SK-N-MC (cell line): ENCODE measurements around the gene AK6.

ENCODE experiments used
- DNase-seq: peaks from one replicate; pipeline ENCODE4 v3.0.0-alpha.2; 2011; ENCODE audit warnings: low read depth, low spot score
- H3K27ac ChIP-seq: fragments of 200-600 bp; sonication (generic); 2 replicates; pipeline ENCODE4 v1.5.1; 2016; ENCODE audit warnings: mixed run types
- H3K36me3 ChIP-seq: fragments of 200-600 bp; sonication (generic); 2 replicates; pipeline ENCODE4 v1.6.1; 2017; ENCODE audit warnings: antibody characterized with exemption, low read length, mixed read lengths; ENCODE audit not compliant: insufficient read depth
- H3K4me3 ChIP-seq: fragments of 200-600 bp; sonication (generic); 2 replicates; pipeline ENCODE4 v1.5.1; 2016
- H3K9ac ChIP-seq: fragments of 200-600 bp; sonication (generic); 2 replicates; pipeline ENCODE4 v1.8.0; 2017; ENCODE audit warnings: mixed run types, mixed read lengths; ENCODE audit not compliant: insufficient read length
- H3K9me3 ChIP-seq: fragments of 200-600 bp; sonication (generic); 2 replicates; pipeline ENCODE4 v1.6.1; 2017; ENCODE audit warnings: low read depth, mild to moderate bottlenecking, antibody characterized with exemption, low read length, moderate library complexity, mixed read lengths
- EZH2 ChIP-seq: fragments of 200-600 bp; sonication (generic); IDR thresholded peaks from one replicate; pipeline ENCODE4 v1.6.1; 2017; ENCODE audit warnings: antibody characterized with exemption
- FOXP2 ChIP-seq: optimal IDR thresholded peaks from 2 replicates; pipeline ENCODE3; 2011; ENCODE audit warnings: mild to moderate bottlenecking, moderate library complexity; ENCODE audit not compliant: insufficient read depth; ENCODE audit errors: extremely low read length, control extremely low read depth
- POLR2AphosphoS5 ChIP-seq: IDR thresholded peaks from 2 replicates; pipeline ENCODE4 v1.6.1; 2012; ENCODE audit warnings: mild to moderate bottlenecking, low read depth, low read length, borderline replicate concordance

AK6 gene

DNA sequence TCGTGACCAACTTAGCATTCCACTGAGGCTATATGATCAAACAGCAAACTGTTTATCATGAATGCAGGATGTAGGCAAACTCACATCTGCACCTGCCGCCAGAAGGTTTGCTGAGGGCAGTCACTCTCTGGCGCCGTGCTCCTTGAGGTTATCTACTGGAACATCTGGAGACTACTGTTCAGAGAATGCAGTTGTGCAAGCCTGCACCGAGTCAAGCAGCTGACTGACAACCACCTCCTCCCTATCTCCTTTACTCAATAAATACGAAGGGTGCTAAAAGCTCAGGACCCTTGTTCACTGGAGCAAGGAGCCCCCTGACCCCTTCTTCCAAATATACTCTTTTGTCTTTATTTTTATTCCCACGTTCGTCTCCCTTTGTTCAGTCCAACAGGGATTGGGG is 63.8 kb downstream of the AK6 start:
- H3K36me3 ChIP-seq = peaks cover 20% of the 10 kb centered on the region; the same call in 1 of the 2 replicates
- H3K9me3 ChIP-seq = no peaks in the 10 kb centered on the region
- H3K9ac ChIP-seq = no peak overlapping the region
- no peak for DNase-seq
- no peak for TF ChIP-seq FOXP2
- no peak for TF ChIP-seq POLR2AphosphoS5
- no peak for TF ChIP-seq EZH2
- no peak overlapping the region for H3K4me3 ChIP-seq
- H3K27ac ChIP-seq = no peak overlapping the region
